ENCODE measurements around the gene SPATC1L. TPM values are rescaled to one million over a fixed set of nuclear protein-coding genes. Genes with fewer than 3 reads are reported as not detected.

SPATC1L gene
- polyA plus RNA-seq, 1 donor from 2014 or later, result 15.0 TPM

GRCh38 chr21:46116776-46117585 is 67.3 kb downstream of the SPATC1L start:
- Mint-ChIP-seq H3K27me3 (no peaks in the 10 kb centered on the region), H3K4me1 (no peaks in the 10 kb centered on the region), H3K27ac (no peak overlapping the region), H3K36me3 (no peaks in the 10 kb centered on the region), H3K9me3 (peaks cover 0 to under 1% (median 0%) of the 10 kb centered on the region in 3 donors), H3K4me3 (no peak overlapping the region)

- H3K36me3 Mint-ChIP-seq, result no peaks in the 10 kb centered on the region
- H3K27me3 Mint-ChIP-seq, result no peaks in the 10 kb centered on the region
- H3K27ac Mint-ChIP-seq, result no peak overlapping the region
- no peaks in the 10 kb centered on the region for H3K4me1 Mint-ChIP-seq
- H3K4me3 Mint-ChIP-seq, result no peak overlapping the region
- H3K9me3 Mint-ChIP-seq, result no peaks in the 10 kb centered on the region
Measured at GRCh38 chr21:46116189-46116775, 68.0 kb downstream of the SPATC1L start.

GRCh38 chr21:46115441-46116188 is 68.6 kb downstream of the SPATC1L start:
- H3K4me1 Mint-ChIP-seq, result no peaks in the 10 kb centered on the region
- no peaks in the 10 kb centered on the region for H3K27me3 Mint-ChIP-seq
- H3K4me3 Mint-ChIP-seq, result no peak overlapping the region
- no peaks in the 10 kb centered on the region for H3K9me3 Mint-ChIP-seq
- H3K27ac Mint-ChIP-seq, result no peak overlapping the region
- H3K36me3 Mint-ChIP-seq, result no peaks in the 10 kb centered on the region

GRCh38 chr21:46114963-46115362 is 69.3 kb downstream of the SPATC1L start:
- no peaks in the 10 kb centered on the region for H3K9me3 Mint-ChIP-seq
- H3K27me3 Mint-ChIP-seq, result no peaks in the 10 kb centered on the region
- no peaks in the 10 kb centered on the region for H3K4me1 Mint-ChIP-seq
- H3K27ac Mint-ChIP-seq, result no peak overlapping the region
- H3K4me3 Mint-ChIP-seq, result no peak overlapping the region
- H3K36me3 Mint-ChIP-seq, result no peaks in the 10 kb centered on the region

- Mint-ChIP-seq H3K4me1 (no peaks in the 10 kb centered on the region), H3K36me3 (no peaks in the 10 kb centered on the region), H3K4me3 (no peak overlapping the region), H3K27ac (no peak overlapping the region), H3K27me3 (no peaks in the 10 kb centered on the region), H3K9me3 (peaks cover 0 to 1% (median under 1%) of the 10 kb centered on the region in 3 donors)
Measured at GRCh38 chr21:46113497-46114176, 70.6 kb downstream of the SPATC1L start.

- Mint-ChIP-seq H3K27ac (no peak overlapping the region), H3K9me3 (peaks cover 0 to 8% (median 3%) of the 10 kb centered on the region in 3 donors), H3K4me1 (no peaks in the 10 kb centered on the region), H3K27me3 (peaks cover 2% of the 10 kb centered on the region), H3K36me3 (no peaks in the 10 kb centered on the region), H3K4me3 (no peak overlapping the region)
Measured at GRCh38 chr21:46112725-46113215, 71.5 kb downstream of the SPATC1L start.

- no peaks in the 10 kb centered on the region for H3K36me3 Mint-ChIP-seq
- peaks cover 2% of the 10 kb centered on the region for H3K27me3 Mint-ChIP-seq
- H3K4me1 Mint-ChIP-seq, result no peaks in the 10 kb centered on the region
- H3K9me3 Mint-ChIP-seq, result peaks cover 0 to 13% (median 7%) of the 10 kb centered on the region in 3 donors
- no peak overlapping the region for H3K4me3 Mint-ChIP-seq
- no peak overlapping the region for H3K27ac Mint-ChIP-seq
Measured at GRCh38 chr21:46111857-46112724, 72.2 kb downstream of the SPATC1L start.

- H3K4me3 Mint-ChIP-seq, result no peak overlapping the region
- H3K36me3 Mint-ChIP-seq, result no peaks in the 10 kb centered on the region
- peaks cover 2% of the 10 kb centered on the region for H3K27me3 Mint-ChIP-seq
- peaks cover 0 to 17% (median 13%) of the 10 kb centered on the region in 3 donors for H3K9me3 Mint-ChIP-seq
- H3K4me1 Mint-ChIP-seq, result no peaks in the 10 kb centered on the region
- H3K27ac Mint-ChIP-seq, result no peak overlapping the region
Measured at GRCh38 chr21:46111193-46111571, 73.1 kb downstream of the SPATC1L start.

Other genes starting within 250 kb of the SPATC1L start
- not detected for gene COL6A1, start 202.7 kb downstream of the SPATC1L start, polyA plus RNA-seq
- gene COL6A2, start 86.3 kb downstream of the SPATC1L start, polyA plus RNA-seq, result 0.14 TPM
- gene FTCD, start 28.9 kb downstream of the SPATC1L start, polyA plus RNA-seq, result not detected
- gene LSS, start 44.3 kb upstream of the SPATC1L start, polyA plus RNA-seq, result 13.5 TPM
- gene MCM3AP, start 101.2 kb upstream of the SPATC1L start, polyA plus RNA-seq, result 48.5 TPM
- gene YBEY, start 101.9 kb upstream of the SPATC1L start, polyA plus RNA-seq, result 33.8 TPM
- 1.3 TPM for gene C21orf58, start 139.4 kb upstream of the SPATC1L start, polyA plus RNA-seq
- 22.4 TPM for gene PCNT, start 139.7 kb upstream of the SPATC1L start, polyA plus RNA-seq

Measured in IgD-negative memory B cell (primary cell).